Measurements from ENCODE around the gene C11orf71. TPM values are rescaled to one million over a fixed set of nuclear protein-coding genes. Genes with fewer than 3 reads are reported as not detected.
A peak's percentile ranks its signal among the peaks of the same experiment; 100 is the strongest.

Gene C11orf71
- total RNA-seq, 6 experiments from 2014 or later = 2.4 to 3.8 (median 3.2) TPM

DNA sequence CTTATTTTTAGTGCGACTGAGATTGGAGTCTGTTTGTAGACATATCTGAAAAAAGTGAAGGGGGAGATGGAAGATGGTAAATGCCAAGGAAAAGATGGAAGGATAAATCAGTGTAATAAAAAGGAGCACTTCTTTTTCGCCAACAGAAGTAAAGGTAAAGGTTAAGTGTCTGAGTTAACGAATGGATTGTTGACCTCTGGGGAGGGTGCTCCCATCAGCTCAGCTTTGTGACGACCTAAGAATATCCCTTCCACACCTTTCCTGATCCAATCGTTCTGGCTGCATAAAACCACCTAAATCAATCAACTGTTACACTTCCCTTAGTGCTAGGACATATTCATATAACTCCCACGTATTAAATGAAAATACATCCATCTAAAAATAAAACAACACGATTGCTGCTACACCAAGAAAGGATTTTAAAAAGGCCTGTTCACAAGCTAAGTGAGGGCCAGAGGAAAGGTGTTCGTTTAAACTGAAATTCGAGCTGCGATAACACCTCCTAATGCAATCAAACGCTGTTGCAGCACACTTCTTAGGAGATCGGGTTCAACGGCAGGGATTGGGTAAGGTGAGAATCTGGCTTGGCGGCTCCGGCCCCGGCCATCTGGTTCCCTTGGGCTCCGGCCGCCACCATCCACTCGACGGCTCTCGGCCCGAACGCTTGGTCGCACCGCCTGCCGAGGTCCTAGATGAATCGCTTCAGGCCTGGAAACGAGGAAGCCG, 658 bp downstream of the C11orf71 start:
- H3K36me3 Mint-ChIP-seq (ENCODE audit: low read depth) = peaks cover 48% of the 10 kb centered on the region
- peaks cover 73% of the 10 kb centered on the region for H3K4me1 Mint-ChIP-seq (ENCODE audit: low read depth)
- H3K9me3 Mint-ChIP-seq = no peaks in the 10 kb centered on the region
- peak overlapping the region; percentile 100 for H3K27ac Mint-ChIP-seq
- H3K4me3 Mint-ChIP-seq = peak overlapping the region; percentile 98
- TF ChIP-seq, protein P1, sequence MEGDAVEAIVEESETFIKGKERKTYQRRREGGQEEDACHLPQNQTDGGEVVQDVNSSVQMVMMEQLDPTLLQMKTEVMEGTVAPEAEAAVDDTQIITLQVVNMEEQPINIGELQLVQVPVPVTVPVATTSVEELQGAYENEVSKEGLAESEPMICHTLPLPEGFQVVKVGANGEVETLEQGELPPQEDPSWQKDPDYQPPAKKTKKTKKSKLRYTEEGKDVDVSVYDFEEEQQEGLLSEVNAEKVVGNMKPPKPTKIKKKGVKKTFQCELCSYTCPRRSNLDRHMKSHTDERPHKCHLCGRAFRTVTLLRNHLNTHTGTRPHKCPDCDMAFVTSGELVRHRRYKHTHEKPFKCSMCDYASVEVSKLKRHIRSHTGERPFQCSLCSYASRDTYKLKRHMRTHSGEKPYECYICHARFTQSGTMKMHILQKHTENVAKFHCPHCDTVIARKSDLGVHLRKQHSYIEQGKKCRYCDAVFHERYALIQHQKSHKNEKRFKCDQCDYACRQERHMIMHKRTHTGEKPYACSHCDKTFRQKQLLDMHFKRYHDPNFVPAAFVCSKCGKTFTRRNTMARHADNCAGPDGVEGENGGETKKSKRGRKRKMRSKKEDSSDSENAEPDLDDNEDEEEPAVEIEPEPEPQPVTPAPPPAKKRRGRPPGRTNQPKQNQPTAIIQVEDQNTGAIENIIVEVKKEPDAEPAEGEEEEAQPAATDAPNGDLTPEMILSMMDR (IDR thresholded peaks at IDR 0.05) = no peak
- DNase-seq = no peak
- peaks cover 4% of the 10 kb centered on the region for H3K27me3 Mint-ChIP-seq (ENCODE audit: insufficient read depth)

DNA sequence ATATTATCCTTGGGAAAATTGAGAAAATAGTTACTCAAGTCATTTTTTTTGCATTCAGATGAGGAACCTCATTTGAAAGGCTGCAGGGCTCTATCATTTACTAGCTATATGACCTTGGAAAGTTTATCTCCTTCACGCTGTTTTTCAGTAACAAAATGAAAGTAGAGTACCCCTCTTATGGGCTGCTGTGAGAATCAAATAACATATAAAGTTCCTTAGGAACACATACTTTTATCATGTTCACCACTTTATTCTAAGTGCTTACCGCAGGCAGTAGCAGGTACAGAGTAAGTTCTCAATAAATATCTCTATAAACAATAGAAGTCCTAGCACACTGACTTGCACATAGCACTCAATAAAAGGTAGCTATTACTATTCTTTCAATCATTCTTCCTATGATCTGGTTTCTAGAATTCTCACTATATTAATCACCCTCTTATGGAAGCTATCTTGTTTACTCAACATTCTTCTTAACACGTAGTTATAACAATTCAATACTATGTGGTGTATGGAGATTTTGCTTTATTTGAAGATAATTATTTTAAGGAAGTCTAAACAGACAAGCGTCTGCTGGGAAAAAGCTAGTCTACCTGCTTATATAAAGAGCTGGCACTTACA, 1.9 kb downstream of the C11orf71 start:
- Mint-ChIP-seq H3K27ac (peak overlapping the region; percentile 100), H3K36me3 (ENCODE audit: low read depth) (peaks cover 38% of the 10 kb centered on the region), H3K4me3 (peak overlapping the region; percentile 98), H3K9me3 (no peaks in the 10 kb centered on the region), H3K27me3 (ENCODE audit: insufficient read depth) (peaks cover 4% of the 10 kb centered on the region), H3K4me1 (ENCODE audit: low read depth) (peaks cover 63% of the 10 kb centered on the region)
- TF ChIP-seq, protein P1 (IDR thresholded peaks at IDR 0.05) = no peak
- DNase-seq = no peak

DNA sequence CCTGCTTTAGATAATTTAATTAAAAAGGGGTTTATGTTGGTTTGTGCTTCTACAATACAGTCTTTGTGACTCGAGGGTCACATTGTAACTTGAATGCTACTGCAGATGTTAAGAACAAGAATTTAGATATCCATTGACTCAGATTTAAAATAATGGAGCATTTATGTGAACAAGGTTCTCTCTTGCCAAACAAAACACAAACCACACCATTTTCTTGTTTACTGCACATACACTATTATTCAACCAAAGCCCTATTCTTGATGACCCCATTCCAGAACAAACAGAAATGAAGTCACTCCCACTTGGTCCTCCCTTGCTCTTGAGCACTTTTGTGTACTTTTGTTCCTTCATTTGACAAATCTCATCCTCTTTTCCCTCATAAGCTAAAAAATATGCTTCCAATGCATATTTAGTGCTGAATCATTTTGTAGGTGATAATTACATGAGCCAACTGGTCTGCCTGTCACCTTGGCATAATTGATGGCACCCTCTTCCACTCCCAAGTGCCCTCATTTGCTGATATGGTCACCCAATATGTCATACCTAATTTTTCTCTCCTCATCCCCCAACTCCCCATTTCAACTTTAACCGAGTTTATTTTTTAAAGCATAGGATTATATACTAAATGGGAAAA, 2.8 kb downstream of the C11orf71 start:
- Mint-ChIP-seq H3K4me3 (peak overlapping the region; percentile 98; the same call in 1 of the 2 replicates), H3K9me3 (no peaks in the 10 kb centered on the region)

DNA sequence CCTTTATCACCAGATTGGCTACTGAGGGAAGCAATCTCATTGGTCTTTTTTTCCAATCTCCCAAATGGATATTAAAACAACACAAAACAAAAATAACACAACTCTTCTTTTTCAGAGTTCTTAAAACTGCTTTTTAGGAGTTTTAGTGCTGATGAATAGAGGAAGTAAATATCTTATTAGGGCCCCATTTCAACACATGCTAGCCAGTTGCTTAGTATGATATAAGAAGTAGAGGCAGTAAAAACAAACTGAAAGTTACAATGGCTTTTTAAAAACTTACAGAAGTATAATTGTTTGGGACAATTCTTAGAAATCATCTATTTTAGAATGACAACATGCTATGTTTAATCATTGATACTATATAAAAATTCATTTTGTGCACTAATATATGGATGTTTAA, 3.4 kb downstream of the C11orf71 start:
- Mint-ChIP-seq H3K4me1 (ENCODE audit: low read depth) (peaks cover 56% of the 10 kb centered on the region), H3K27me3 (ENCODE audit: insufficient read depth) (peaks cover 4% of the 10 kb centered on the region), H3K27ac (no peak overlapping the region), H3K36me3 (ENCODE audit: low read depth) (peaks cover 25% of the 10 kb centered on the region), H3K4me3 (no peak overlapping the region), H3K9me3 (no peaks in the 10 kb centered on the region)
- no peak for DNase-seq
- TF ChIP-seq, protein P1 (IDR thresholded peaks at IDR 0.05) = no peak

More for the DNA sequence above, 2.8 kb downstream of the C11orf71 start:
- Mint-ChIP-seq H3K36me3 (ENCODE audit: low read depth) (peaks cover 29% of the 10 kb centered on the region), H3K27ac (no peak overlapping the region; the same call in 1 of the 2 replicates), H3K4me1 (ENCODE audit: low read depth) (peaks cover 61% of the 10 kb centered on the region), H3K27me3 (ENCODE audit: insufficient read depth) (peaks cover 4% of the 10 kb centered on the region)
- no peak for DNase-seq
- TF ChIP-seq, protein P1 (IDR thresholded peaks at IDR 0.05) = no peak

DNA sequence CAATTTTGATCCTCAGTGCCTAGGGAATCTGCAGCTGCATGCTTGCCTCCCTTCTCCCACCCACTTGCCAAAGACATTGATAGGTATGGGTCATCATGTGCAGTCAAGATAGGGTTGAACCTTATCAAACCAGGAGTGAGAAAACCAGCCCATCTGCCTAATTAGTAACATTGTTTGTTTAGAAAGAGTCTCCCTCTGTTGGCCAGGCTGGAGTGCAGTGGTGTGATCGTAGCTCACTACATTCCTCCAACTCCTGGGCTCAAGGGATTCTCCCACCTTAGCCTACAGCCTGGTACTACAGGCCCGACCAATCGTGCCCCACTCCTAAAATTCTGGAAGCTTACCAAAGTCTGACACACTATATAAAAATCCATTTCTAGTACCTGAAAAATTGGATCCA, 4.6 kb downstream of the C11orf71 start:
- Mint-ChIP-seq H3K4me3 (no peak overlapping the region), H3K4me1 (ENCODE audit: low read depth) (peaks cover 54% of the 10 kb centered on the region), H3K9me3 (no peaks in the 10 kb centered on the region), H3K36me3 (ENCODE audit: low read depth) (peaks cover 15% of the 10 kb centered on the region; the same call in 1 of the 2 replicates), H3K27me3 (ENCODE audit: insufficient read depth) (peaks cover 4% of the 10 kb centered on the region), H3K27ac (no peak overlapping the region)
- no peak for DNase-seq
- TF ChIP-seq, protein P1 (IDR thresholded peaks at IDR 0.05) = peak; percentile 70
